ENCODE measurements around the gene ASNS. TPM values are rescaled to one million over a fixed set of nuclear protein-coding genes. Genes with fewer than 3 reads are reported as not detected.
A peak's percentile ranks its signal among the peaks of the same experiment; 100 is the strongest.

ASNS gene
- total RNA-seq, 3 donors from 2014 or later: 7.0 to 23.3 (median 16.5) TPM

DNA sequence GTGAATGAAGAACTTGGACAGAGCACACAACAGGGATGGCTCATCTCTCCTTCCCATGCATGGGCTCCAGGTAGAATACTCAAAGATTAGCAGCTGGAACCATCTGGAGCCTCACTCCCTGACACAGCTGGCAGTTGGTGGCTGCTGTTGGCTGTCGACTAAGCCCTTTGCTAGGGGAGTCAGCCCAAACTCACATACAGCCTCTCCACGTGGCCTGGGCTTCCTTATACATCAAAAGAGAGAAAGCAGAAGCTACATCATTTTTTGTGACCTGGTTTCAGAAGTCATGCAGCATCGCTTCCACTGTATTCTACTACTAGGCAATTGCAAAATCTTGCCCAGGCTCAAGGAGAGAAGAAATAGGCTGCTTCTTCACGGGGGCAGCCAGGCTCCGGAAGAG is 24.4 kb downstream of the ASNS start:
- Histone ChIP-seq H3K27ac (no peak overlapping the region), H3K9me3 (peaks cover 0 to 2% of the 10 kb centered on the region in 2 donors), H3K36me3 (no peaks in the 10 kb centered on the region), H3K27me3 (no peaks in the 10 kb centered on the region), H3K4me3 (no peak overlapping the region), H3K4me1 (no peaks in the 10 kb centered on the region)
- DNase-seq (ENCODE audit: low spot score in 2 of 2): no peak
- intact Hi-C loops (cut with DNase I; ENCODE audit: low total_unique reads): no loop called here
- TF ChIP-seq POLR2A (IDR thresholded peaks at IDR 0.05): no peak

GRCh38 chr7:97846945-97847344 is 25.3 kb downstream of the ASNS start:
- DNase-seq (ENCODE audit: low spot score in 2 of 2): no peak
- Histone ChIP-seq H3K27me3 (no peaks in the 10 kb centered on the region), H3K4me3 (no peak overlapping the region), H3K9me3 (peaks cover 0 to 4% of the 10 kb centered on the region in 2 donors), H3K36me3 (no peaks in the 10 kb centered on the region), H3K27ac (no peak overlapping the region), H3K4me1 (no peaks in the 10 kb centered on the region)
- intact Hi-C loops (cut with DNase I; ENCODE audit: low total_unique reads): no loop called here
- TF ChIP-seq POLR2AphosphoS5 (IDR thresholded peaks at IDR 0.05) (no peak), POLR2A (IDR thresholded peaks at IDR 0.05) (no peak)
- TF ChIP-seq, protein P1, sequence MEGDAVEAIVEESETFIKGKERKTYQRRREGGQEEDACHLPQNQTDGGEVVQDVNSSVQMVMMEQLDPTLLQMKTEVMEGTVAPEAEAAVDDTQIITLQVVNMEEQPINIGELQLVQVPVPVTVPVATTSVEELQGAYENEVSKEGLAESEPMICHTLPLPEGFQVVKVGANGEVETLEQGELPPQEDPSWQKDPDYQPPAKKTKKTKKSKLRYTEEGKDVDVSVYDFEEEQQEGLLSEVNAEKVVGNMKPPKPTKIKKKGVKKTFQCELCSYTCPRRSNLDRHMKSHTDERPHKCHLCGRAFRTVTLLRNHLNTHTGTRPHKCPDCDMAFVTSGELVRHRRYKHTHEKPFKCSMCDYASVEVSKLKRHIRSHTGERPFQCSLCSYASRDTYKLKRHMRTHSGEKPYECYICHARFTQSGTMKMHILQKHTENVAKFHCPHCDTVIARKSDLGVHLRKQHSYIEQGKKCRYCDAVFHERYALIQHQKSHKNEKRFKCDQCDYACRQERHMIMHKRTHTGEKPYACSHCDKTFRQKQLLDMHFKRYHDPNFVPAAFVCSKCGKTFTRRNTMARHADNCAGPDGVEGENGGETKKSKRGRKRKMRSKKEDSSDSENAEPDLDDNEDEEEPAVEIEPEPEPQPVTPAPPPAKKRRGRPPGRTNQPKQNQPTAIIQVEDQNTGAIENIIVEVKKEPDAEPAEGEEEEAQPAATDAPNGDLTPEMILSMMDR (IDR thresholded peaks at IDR 0.05): no peak

GRCh38 chr7:97845622-97846203 is 26.5 kb downstream of the ASNS start:
- Histone ChIP-seq H3K9me3 (peaks cover 0 to 4% of the 10 kb centered on the region in 2 donors), H3K36me3 (no peaks in the 10 kb centered on the region), H3K27me3 (no peaks in the 10 kb centered on the region), H3K27ac (no peak overlapping the region), H3K4me3 (no peak overlapping the region), H3K4me1 (no peaks in the 10 kb centered on the region)
- intact Hi-C loops (cut with DNase I; ENCODE audit: low total_unique reads): no loop called here
- TF ChIP-seq, protein P1 (IDR thresholded peaks at IDR 0.05): peak in 1 of 3 donors; percentile 31
- no peak for TF ChIP-seq POLR2AphosphoS5 (IDR thresholded peaks at IDR 0.05)
- DNase-seq (ENCODE audit: low spot score in 2 of 2): no peak

GRCh38 chr7:97844036-97844435 is 28.2 kb downstream of the ASNS start:
- Histone ChIP-seq H3K9me3 (peaks cover 0 to 4% of the 10 kb centered on the region in 2 donors), H3K36me3 (no peaks in the 10 kb centered on the region), H3K27ac (no peak overlapping the region), H3K4me3 (no peak overlapping the region), H3K27me3 (no peaks in the 10 kb centered on the region), H3K4me1 (no peaks in the 10 kb centered on the region)
- DNase-seq (ENCODE audit: low spot score in 2 of 2): no peak
- TF ChIP-seq, protein P1 (IDR thresholded peaks at IDR 0.05): no peak
- TF ChIP-seq POLR2A (IDR thresholded peaks at IDR 0.05): no peak
- TF ChIP-seq POLR2AphosphoS5 (IDR thresholded peaks at IDR 0.05): no peak
- intact Hi-C loops (cut with DNase I; ENCODE audit: low total_unique reads): no loop called here

GRCh38 chr7:97842772-97843345 is 29.3 kb downstream of the ASNS start:
- no peak for DNase-seq (ENCODE audit: low spot score in 2 of 2)
- Histone ChIP-seq H3K36me3 (no peaks in the 10 kb centered on the region), H3K4me1 (no peaks in the 10 kb centered on the region), H3K27me3 (no peaks in the 10 kb centered on the region), H3K27ac (no peak overlapping the region), H3K9me3 (peaks cover 0 to 4% of the 10 kb centered on the region in 2 donors), H3K4me3 (no peak overlapping the region)
- no peak for TF ChIP-seq POLR2AphosphoS5 (IDR thresholded peaks at IDR 0.05)
- TF ChIP-seq, protein P1 (IDR thresholded peaks at IDR 0.05): no peak
- TF ChIP-seq POLR2A (IDR thresholded peaks at IDR 0.05): no peak
- intact Hi-C loops (cut with DNase I; ENCODE audit: low total_unique reads): no loop called here

All from breast epithelium (tissue), 4 donors.